Hematopoietic multipotent progenitor cell treated with erythropoietin and hydrocortisone succinate and interleukin-3 and kit ligand, for 15 days (in vitro differentiated cells): ENCODE results near the gene AKNA.

Source experiments
- DNase-seq: peaks from one replicate; pipeline ENCODE4 v3.0.0-alpha.2; 2015; ENCODE audit warnings: low spot score

AKNA gene

DNA sequence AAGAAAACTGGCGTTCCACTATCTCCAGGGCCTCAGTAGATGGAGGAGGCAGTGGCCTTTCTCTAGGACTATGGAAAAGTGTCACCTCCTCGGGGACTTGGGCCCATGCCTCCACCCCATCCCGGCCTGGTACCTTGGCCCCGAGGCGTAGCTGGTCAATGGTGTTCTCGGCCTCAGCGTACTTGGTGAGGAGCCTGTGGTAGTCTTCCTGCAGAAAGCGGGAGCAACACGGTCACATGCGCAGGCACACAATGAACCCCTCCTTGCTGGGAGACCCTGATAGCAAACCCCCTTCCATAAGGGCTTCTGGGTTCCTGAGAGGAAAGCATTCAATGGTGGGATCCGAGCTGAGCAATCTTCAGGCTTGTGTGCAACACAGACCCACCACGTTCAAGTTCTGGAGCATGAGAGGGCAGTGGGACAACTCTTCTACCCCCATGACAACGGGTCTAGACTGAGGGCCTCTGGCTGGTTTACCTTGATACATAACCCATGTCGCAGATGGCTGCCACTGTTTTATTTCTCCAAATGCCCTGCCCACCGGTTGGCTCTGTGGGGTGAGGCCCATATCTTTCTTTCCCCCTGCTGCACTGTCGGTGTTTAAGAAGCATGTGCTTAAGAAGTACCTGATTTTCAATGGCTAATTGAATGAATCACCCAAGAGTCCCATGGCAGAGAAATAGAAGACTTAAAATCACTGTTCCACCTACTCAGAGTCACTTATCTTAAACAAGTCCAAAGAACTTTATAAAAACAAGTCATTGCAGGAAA lies 13.6 kb downstream of the AKNA start:
- no peak for DNase-seq

DNA sequence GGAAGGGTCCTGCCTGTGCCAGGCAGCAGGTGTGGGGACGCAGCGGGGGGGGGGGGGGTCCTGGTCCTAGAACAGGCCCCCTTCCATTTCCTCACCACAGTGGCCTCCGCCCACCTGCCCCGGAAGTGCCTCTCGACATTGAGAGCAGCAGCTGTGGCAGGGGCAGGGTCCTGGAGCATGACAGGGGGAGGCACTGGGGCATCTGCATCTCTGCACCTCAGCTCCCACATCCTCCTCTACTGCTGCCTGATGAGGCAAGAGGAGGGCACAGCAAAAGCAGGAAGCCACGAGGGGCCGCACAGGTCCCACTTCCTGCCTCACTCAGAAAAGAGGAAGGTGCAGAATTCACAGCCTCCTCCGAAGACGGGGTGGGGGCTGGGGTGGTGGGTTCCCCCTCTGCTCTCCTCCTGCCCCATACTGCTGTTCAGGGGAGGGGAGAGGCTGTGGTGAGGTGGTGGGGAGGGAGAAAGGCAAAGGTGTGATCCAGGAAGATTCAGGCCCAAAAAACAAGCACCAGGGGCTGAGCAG lies 14.8 kb downstream of the AKNA start:
- no peak for DNase-seq

DNA sequence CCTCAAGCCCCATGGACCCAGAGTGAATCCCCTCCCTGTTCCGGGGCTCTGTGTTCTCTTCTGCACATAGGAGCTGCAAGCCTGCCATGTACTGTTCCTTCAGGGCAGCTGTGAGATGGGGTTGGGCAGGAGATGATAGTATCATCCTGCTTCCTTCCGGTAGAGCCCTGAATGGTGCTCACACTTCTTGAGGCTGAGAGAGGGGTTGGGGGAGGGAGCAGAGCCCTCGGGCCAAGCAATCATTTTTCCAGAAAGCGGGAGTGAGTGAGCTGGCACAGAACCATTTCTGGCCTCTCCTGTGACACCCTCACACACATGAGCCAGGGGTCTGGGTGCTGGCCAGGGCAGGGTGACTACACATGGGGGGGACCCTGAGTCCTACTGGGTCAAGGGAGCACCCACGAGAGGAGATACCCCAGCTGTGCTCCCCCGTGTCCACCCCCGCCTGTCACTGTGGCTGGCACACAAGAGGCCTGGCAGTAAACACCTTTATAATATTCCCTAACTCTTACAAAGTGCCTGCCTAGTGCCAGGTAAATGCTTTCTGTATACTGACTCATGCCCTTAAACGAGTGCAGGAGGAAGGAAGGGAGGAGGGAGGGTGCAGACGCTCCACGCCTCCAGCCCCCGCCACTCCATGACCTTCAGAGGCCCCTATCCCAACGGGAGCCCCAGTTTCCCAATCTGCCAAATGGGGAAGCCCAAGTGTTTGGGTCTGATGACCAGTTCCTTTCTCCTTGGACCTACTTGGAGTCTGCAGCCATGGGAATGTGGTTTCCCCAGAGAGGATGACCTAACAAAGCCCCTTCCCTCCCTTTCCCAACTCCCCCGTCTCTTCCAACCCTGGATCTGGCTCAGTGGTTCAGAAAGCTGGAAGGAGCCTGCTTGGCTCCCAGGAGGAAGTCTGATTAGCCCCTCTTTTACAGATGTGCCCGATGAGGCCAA lies 15.5 kb downstream of the AKNA start:
- DNase-seq, result no peak

DNA sequence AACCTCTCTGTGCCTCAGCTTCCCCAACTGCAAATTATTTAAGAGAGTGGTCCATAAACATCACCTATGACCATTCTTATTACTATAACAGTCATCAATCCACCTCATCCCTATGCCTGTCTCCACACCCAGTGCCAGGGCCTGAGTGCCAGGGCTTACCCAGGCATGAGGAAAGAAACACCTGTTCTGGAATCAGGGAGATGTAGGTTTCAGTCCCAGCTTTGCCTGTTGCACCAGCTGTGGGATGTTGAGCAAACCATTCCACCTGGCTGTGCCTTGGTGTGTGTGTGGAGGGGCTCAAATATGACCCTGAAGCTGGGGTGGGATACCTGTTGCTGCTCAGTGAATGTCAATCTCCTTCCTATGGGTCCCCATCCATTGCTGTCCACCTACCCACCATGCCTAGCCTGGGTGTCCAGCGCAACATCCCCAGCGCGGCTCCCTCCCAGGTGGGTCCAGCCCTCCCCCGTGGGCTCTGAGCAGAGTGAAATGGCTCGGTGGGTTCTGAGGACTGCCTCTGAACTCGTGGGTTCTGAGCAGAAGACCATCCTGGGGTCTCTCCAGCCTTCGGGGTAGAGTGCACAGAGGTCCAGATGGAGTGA lies 16.3 kb downstream of the AKNA start:
- DNase-seq, result no peak

DNA sequence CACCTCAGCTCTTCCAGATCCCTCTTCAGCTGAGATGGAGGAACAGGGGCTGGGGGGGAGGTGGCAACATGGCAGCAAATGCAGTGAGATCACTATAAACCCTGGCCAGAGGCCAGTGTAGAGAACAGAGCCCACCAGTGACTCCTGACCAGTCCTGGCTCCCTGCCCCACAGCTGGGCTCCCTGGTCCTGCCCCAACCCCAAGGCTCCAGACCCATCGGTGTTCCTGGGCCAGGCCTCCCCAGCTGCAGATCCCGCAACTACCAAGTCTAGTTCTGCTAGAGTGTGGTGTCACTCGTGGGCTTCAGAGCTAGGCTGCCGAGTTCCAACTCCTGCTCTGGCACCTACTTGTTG lies 16.8 kb downstream of the AKNA start:
- DNase-seq, result no peak

DNA sequence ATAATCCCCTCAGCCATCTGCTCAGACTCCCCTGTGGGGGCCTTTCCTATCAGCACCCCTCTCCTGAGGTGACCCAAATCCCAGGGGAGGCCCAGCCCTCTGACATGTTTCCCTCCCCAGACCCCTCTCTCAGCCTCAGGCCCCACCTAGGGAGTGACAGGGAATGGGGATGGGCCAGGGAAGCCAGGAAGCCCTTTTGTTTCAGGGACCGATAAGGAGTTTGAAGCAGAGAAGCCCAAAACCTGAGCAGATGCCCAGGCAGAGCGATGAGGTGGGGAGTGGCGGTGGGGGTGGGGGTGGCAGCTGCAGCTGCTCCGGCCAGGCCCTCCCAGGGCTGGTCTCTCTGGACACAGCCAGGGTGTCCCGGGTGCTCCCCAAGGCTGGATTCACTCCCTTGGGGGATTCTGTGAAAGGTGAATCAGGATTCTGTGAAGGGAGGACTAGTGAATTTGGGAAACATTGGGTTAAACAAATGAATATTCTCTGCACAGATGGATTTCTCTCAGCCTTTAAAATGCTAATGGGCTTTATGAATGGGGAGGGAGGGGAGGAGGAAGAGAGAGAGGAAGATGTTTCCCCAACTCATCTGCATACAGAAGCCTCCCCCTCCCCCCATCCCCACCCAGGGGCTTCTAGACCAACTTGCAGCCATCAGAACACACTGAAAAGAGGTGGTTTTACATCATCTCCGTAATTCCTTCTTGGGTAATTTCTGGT lies 17.4 kb downstream of the AKNA start:
- DNase-seq, result no peak

DNA sequence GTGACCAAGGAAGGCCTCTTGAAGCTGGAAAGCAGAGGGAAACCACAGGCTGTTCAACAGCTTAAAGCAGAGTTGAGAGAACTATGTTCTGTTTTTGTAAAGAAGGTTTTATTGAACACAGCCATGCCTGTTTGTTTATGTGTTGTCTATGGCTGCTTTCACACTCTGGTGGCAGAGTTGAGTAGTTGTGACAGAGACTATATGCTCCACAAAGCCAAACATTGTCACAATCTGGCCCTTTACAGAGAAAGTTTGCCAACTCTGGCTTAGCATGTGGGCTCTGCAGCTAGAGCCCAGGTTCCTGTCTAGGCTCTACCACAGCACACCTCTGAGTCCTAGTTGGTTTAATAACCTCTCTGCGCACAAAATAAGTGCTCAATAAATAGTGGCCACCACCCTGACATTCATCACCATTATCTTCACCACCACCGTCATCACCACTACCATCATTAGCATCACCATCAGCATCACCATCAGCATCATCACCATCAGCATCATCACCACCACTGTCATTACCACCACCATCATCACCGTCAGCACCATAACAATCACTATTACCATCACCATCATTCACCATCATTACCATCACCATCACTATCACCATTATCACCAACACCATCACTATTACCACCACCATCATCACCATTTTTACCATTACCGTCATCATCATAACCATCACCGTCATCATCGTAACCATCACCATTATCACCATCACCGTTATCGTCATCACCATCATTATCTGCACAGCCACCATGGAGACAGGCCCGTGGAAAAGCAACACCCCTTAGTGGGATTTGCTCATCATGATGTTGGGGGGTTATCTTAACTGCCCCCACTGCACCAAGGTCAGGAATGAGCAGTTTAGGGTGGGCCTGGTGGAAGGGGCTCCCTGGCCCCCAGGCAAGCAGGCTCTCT lies 18.3 kb downstream of the AKNA start:
- no peak for DNase-seq

DNA sequence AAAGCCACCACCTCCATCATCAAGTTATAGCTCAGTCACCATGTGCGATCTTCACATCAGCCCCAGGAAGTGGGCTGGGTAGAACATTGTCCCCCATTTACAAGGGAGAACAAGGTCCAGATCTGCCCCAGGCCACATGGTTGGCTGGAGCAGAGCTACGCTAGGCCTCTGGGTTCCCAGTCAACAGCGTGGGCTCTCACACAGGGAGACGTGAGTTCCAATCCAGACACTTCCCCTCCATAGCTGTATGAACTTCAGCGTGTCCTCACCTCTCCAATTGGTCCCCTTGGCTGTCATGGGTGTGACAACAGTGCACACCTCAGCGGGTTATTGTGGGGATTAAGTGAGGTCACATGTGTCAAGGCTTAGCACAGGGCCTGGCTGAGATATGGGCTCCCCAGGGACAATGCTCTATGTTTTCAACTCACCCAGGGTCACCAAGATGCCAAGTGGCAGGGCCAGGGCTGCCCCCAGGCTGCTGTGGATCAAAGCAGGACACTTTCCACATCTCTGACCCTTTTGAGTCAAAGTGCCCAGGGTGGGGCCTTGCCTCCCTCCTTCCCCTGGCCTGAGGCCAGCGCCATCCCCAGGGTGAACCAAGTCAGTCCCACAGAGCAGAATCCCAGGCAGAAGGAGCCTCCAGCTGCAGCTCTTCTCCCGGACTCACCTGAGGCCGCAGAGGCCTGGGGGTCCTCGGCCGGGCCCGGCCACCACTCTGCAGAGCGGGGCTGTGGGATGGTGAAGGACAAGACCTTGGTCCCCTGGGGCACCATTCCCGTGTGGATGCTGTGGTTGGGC lies 19.8 kb downstream of the AKNA start:
- no peak for DNase-seq

DNA sequence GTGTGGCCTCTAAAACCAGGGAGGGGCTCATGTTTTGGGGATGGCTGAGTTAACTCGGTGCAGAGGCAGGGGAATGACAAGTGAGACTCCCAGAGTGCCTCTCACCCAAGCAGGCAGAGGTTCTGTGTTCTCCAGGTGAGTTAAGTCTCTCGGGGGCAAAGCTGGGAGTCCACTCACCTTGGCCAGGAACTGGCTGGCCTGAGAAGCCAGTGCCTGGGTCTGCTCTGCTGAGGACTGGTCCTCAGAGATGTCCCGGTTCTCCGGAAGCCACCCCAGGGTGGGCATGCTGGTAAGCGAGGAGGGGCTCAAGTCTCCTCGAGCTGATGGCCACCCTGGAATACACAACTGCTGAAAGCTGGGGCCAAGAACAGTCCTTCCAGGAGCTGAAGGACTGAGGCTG lies 20.4 kb downstream of the AKNA start:
- DNase-seq, result no peak

DNA sequence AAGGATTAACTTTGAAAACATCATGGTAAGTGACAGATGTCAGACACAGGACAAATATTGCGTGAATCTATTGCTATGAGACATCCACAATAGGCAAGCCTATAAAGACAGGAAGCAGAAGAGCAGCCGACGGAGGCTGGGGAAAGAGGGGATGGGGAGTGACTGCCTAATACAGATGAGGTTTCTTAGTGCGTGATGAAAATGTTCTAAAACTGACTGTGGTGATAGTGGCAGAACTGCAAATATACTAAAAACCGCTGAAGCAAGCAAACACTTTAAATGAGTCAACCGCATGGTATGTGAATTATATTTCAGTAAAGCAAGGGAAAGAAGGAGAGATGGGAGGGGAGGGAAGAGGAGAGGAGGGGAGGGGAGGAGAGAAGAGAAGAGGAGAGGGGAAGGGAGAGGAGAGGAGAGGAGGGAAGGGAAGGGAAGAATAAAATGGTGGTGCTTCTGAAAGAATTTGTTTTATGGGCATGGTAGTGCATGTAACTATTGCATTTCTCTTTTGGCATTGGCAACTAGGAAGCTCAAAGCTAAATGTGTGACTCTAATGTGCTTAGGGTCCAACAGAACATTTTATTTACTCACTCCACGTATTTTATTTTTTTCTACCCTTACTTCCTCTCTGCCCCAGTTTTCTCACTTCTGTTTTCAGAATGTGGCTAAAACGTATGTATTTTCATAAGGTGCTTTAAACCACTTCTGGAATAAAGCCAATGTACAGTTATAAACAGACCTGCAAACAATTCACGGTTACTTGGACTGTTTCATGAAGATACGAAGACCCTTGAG lies 21.3 kb downstream of the AKNA start:
- no peak for DNase-seq

DNA sequence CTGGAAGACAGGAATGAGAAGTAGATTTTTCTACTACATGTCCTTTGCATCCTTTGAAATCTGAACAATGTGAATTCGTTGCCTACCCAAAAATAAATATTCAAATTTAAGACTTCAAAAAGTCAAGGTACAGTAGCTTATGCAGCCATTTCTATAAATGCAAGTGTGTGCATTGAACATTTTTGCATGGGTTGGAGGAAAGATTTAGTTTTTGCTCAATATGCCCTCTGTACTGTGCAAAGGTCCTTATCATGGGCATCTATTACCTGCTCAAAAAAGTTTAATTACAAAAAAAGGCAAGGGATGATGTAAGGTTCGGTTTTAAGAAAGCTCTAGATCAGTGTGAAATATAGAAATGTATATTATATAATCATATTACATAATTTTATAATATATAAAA lies 22.6 kb downstream of the AKNA start:
- DNase-seq, result no peak

DNA sequence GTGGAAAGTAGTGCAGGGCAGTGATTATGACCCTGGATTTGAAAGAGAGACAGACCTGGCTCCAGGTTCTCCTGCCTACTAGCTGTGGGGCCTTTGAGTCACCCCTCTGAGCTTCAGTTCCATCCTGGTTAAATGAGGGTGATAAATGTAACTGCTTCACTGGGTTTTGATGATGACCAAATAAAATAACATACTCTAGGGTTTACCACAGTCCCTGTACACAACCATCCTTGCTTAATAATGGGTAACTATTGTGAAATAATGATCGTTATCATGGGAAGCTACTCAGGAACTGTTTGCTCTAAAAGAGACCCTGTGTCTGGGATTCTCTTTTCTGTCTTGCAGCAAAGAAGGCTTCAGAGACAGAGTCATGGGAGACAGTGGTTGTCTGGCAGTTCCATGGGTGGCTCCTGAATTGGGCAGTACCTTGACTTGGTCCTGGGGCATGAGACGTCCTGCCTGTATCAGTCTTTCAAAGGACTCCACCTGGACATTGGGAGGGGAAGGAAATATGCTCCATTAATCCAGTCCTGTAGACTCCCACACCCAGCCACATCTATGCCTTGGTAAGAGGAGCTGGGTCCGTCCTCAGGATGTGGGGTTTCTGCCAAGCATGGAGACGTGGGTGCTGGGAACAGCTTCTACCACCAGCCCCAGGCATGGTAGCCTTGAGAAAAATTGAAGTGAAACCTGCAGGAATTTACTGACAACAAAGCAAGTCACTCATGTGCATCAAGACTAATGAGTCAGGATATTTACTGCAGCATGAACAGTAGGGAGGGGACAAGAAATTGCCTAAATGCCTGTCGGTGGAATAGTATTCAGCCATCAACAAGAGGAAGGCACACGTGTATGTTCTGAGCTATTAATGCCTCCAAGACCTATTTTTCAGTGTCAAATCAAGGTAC lies 23.4 kb downstream of the AKNA start:
- no peak for DNase-seq

DNA sequence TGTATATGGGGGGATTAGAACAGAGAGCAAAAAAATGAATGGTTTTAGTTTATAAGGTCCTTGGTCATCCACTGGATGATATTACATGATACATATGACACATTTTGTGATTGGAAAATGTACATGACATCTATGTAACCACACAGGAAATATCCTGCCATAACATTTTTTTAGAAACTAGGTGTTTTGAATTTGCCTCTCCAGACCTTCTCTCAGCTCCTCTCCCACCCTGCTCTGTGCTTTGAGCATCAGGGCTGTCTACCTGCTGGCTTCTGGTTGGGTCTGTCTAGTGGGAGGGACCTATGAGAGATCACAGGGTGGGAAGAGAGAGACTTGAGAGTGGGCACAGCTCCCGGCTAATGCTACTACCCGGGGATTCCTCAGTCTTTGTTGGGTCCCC lies 24.4 kb downstream of the AKNA start:
- DNase-seq, result no peak

DNA sequence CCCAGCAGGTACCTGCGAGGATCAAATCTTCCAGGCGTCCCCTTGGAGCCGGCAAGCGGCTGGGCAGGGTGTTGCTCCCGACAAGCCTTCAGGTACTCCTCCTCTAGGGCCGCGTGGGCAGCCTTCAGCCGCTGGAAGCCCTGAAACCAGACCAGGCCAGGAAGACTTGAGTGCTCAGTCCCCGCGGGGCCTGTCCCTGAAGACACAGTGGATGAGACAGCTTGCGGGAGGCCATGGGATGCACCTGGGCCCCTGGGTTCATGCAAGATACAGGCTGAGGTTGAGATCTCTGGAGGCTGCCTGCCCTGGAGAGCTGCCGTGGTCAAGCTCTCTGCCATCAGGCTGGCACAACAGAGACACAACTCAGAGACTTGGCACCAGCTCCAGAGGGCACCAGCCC lies 25.4 kb downstream of the AKNA start:
- no peak for DNase-seq

DNA sequence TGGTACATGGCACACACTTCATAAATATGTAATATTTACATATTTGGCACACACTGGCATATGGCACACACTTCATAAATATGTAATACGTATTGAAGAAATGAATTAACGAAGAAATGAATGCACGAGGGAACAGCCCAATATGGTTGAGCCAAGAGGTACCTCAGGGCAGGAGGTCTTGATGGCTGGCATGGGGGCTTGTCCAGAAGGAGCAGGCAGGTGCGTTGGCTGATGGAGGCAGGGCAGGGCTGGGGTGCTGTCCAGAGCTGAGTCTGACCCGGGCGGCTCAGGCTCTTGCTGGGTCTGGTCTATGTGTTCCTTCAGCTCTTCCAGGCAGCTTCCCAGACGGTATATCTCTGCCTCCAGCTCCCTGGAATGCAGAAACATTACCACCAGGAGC lies 26.2 kb downstream of the AKNA start:
- DNase-seq, result no peak

DNA sequence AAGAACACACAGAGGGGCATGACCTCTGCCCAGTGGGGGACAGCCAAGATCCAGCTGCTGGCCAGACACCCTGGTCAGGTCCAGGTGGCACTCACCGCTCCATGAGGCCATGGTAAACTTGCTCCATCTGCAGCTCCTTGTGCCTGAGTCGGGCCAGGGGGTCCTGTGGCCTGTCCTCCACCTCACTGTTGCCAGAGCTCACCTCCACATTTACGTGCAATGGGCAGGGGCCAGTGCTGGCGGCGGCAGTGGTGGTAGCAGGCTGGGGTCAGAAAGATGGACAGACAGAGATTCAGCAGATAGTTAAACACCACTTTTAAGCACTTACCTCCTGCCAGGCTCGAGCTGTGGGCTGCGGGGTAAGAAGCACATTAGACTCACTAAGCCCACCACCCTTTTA lies 28.0 kb downstream of the AKNA start:
- DNase-seq, result no peak

DNA sequence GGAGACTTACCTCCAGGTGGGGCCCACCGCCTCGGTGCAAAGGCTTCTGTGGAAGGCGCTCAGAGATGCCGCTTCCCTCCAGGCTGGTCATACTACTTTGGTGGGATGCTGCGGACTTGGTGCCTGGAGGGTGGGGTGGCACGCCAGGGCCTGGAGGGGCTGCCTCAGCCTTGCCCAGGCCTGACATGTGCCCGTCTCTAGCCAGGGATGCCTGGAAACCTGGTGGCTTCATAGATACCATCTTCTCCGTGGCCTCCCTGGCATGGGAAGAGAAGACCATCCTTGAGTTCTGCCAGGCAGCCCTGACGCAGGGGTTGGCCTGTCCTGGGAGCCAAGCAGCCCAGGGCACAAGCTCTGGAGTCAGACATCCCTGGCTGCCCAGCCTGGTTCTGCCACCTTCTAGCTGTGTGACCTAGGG lies 29.9 kb downstream of the AKNA start:
- no peak for DNase-seq

DNA sequence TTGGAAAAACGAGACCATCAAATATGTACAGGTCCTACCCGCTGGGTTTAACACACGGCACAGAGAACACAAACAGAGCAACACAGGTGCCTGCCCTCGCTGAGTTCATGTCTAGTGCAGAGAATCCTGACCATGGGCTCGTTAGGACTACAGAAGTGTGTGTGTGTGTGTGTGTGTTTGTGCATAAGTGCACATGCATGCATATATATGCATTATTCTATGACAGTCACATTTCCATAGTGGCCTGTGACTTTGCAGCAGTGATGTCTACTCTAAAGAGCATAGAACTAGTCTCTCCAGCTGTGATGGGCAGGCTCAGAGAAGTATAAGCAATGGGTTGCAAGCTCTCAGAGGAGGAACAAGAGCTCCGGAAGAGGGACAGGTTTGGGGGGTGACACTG lies 30.4 kb downstream of the AKNA start:
- no peak for DNase-seq
